Endothelial cell of umbilical vein (primary cell): ENCODE measurements around the gene CDH22. TPM values are rescaled to one million over a fixed set of nuclear protein-coding genes. Genes with fewer than 3 reads are reported as not detected.

Experiments
- BruUV-seq: library from RNA; stranded (reverse); fragments of 400-500 nt; replicated peaks from 2 replicates; lab custom pipeline; 2021; lab: Mats Ljungman, UMichigan
- CTCF ChIA-PET: fragments of 300-600, 350-600 bp; sonication (Branson Sonifier 250); formaldehyde crosslinking; loops from one replicate; lab custom pipeline; 2021; ENCODE audit warnings: antibody characterized with exemption, inconsistent platforms; lab: Charles Lee
- POLR2A ChIA-PET: fragments of 300-600, 350-600 bp; sonication (Branson Sonifier 250); formaldehyde crosslinking; loops from one replicate; lab custom pipeline; 2021; ENCODE audit warnings: antibody characterized with exemption, inconsistent platforms; lab: Charles Lee
- DNase-seq: peaks from one replicate; pipeline ENCODE4 v3.0.0-alpha.2; 2011; ENCODE audit warnings: low read depth, low spot score
- FAIRE-seq: peaks from 2 replicates; lab custom pipeline; 2011; peaks lifted over from hg19 to GRCh38; lab: Jason Lieb, UNC
- H2AFZ ChIP-seq: 2 replicates; pipeline ENCODE4 v1.6.0; 2012; ENCODE audit warnings: low read depth, low read length, control low read depth, inconsistent platforms
- H3K27ac ChIP-seq: 2 replicates; pipeline ENCODE4 v1.5.1; 2011; ENCODE audit warnings: low read depth, mild to moderate bottlenecking, control low read depth, low read length, moderate library complexity; ENCODE audit not compliant: insufficient read depth
- H3K27me3 ChIP-seq, 2 experiments: 2 replicates each; pipeline versions ENCODE4 v1.6.0 to v1.6.1; 2011; ENCODE audit warnings: low read length in 2 of 2, mixed read lengths in 1 of 2; ENCODE audit not compliant: control insufficient read depth in 2 of 2, insufficient read depth in 2 of 2
- H3K36me3 ChIP-seq, 2 experiments: 2 replicates in 1 of 2; 3 replicates in 1 of 2; pipeline ENCODE4 v1.5.1; 2011; ENCODE audit warnings: low read length in 2 of 2, mild to moderate bottlenecking in 1 of 2, moderate library complexity in 1 of 2; ENCODE audit not compliant: control insufficient read depth in 2 of 2, insufficient read depth in 2 of 2; ENCODE audit errors: extremely low read depth in 1 of 2
- H3K4me1 ChIP-seq: 3 replicates; pipeline ENCODE4 v1.5.1; 2011; ENCODE audit warnings: mild to moderate bottlenecking, low read length; ENCODE audit not compliant: control insufficient read depth, insufficient read depth; ENCODE audit errors: extremely low read depth
- H3K4me2 ChIP-seq: 2 replicates; pipeline ENCODE4 v1.6.1; 2011; ENCODE audit warnings: low read length, control low read depth, mixed read lengths; ENCODE audit not compliant: insufficient read depth
- H3K4me3 ChIP-seq, 3 experiments: fragments of 200-600 bp in 1 of 3; sonication (generic), shearing (Covaris generic) in 1 of 3; replicated peaks in 1 of 3; 2 replicates each; pipeline ENCODE4 v1.5.1; 2011 to 2016; ENCODE audit warnings: control low read depth in 3 of 3, low read length in 3 of 3, mild to moderate bottlenecking in 2 of 3, inconsistent platforms in 1 of 3, low read depth in 1 of 3, moderate library complexity in 1 of 3; ENCODE audit not compliant: insufficient read depth in 1 of 3
- H3K79me2 ChIP-seq: 2 replicates; pipeline ENCODE4 v1.6.0; 2012; ENCODE audit warnings: low read length, inconsistent platforms; ENCODE audit not compliant: control insufficient read depth, insufficient read depth
- H3K9ac ChIP-seq: replicated peaks from 2 replicates; pipeline ENCODE3; 2011; ENCODE audit warnings: low read length, control low read depth; ENCODE audit not compliant: insufficient read depth; ENCODE audit errors: extremely low read depth
- H3K9me1 ChIP-seq: replicated peaks from 3 replicates; pipeline ENCODE4 v1.6.0; 2011; ENCODE audit warnings: mild to moderate bottlenecking, low read length; ENCODE audit not compliant: control insufficient read depth, insufficient read depth; ENCODE audit errors: extremely low read depth
- H3K9me3 ChIP-seq: replicated peaks from 2 replicates; pipeline ENCODE4 v1.5.1; 2012; ENCODE audit warnings: low read length, inconsistent platforms; ENCODE audit not compliant: control insufficient read depth, insufficient read depth
- H4K20me1 ChIP-seq: replicated peaks from 2 replicates; pipeline ENCODE3; 2011; ENCODE audit warnings: mild to moderate bottlenecking, low read length; ENCODE audit not compliant: control insufficient read depth, insufficient read depth; ENCODE audit errors: extremely low read depth
- EZH2 ChIP-seq: IDR thresholded peaks from 2 replicates; pipeline ENCODE4 v1.6.1; 2012; ENCODE audit warnings: borderline replicate concordance, low read depth, mild to moderate bottlenecking, moderate library complexity, low read length, inconsistent platforms; ENCODE audit not compliant: severe bottlenecking
- FOS ChIP-seq: IDR thresholded peaks from 2 replicates; pipeline ENCODE4 v1.6.1; 2011; ENCODE audit warnings: mild to moderate bottlenecking, low read length, moderate library complexity, borderline replicate concordance; ENCODE audit not compliant: insufficient read depth
- GATA2 ChIP-seq: IDR thresholded peaks from 2 replicates; pipeline ENCODE4 v1.7.0; 2011; ENCODE audit warnings: low read depth, mild to moderate bottlenecking, moderate library complexity, mixed read lengths, low read length; ENCODE audit not compliant: insufficient read length, insufficient read depth
- JUN ChIP-seq: IDR thresholded peaks from 2 replicates; pipeline ENCODE4 v1.6.1; 2011; ENCODE audit warnings: borderline replicate concordance, low read depth; ENCODE audit not compliant: insufficient read length, insufficient read depth
- MYC ChIP-seq: IDR thresholded peaks from one replicate; pipeline ENCODE4 v1.6.1; 2011; ENCODE audit warnings: mild to moderate bottlenecking, low read depth, low read length
- POLR2A ChIP-seq: IDR thresholded peaks from 2 replicates; pipeline ENCODE4 v1.6.1; 2012; ENCODE audit warnings: low read depth, mild to moderate bottlenecking, control low read depth, low read length
- POLR2AphosphoS5 ChIP-seq: IDR thresholded peaks from 2 replicates; pipeline ENCODE4 v1.6.1; 2012; ENCODE audit warnings: low read depth, mild to moderate bottlenecking, control low read depth, low read length, moderate library complexity; ENCODE audit not compliant: insufficient read depth
- dilution Hi-C: fragments of 300-500 bp; cut with MboI; formaldehyde crosslinking; loops from one replicate; pipeline ENCODE4 v1.15.0; 2019; ENCODE audit warnings: low sequenced_read_pairs; ENCODE audit not compliant: extremely low pct_ligation_motif_present
- intact Hi-C: fragments of 100-400 bp; cut with micrococcal nuclease; formaldehyde crosslinking; loops from one replicate; pipeline ENCODE4 v1.10.0; 2022
- polyA plus RNA-seq, 4 experiments: library from polyadenylated mRNA; depleted of rRNA in 3 of 4; stranded (reverse) in 3 of 4; unstranded in 1 of 4; fragments of >200 nt; gene quantifications; 2 replicates each; pipeline versions ENCODE4 v1.2.1 to v1.2.3, GENCODE V29; 2011 to 2012; ENCODE audit warnings: missing spikeins in 1 of 4
- total RNA-seq: library from RNA; stranded (reverse); gene quantifications from 2 replicates; pipeline ENCODE4 v1.2.3, GENCODE V29; 2021
- TF ChIP-seq, protein P1 (sequence below), 2 donors: IDR thresholded peaks; 1 replicate in 1 of 2; 2 replicates in 1 of 2; pipeline ENCODE4 v1.5.1; 2011; ENCODE audit warnings: low read length in 2 of 2, mild to moderate bottlenecking in 2 of 2, moderate library complexity in 2 of 2, control low read depth in 1 of 2, inconsistent platforms in 1 of 2, low read depth in 1 of 2; ENCODE audit not compliant: insufficient read depth in 1 of 2; ENCODE audit errors: extremely low read depth in 1 of 2
- TF ChIP-seq, protein P2 (sequence below): IDR thresholded peaks from 2 replicates; pipeline ENCODE4 v1.6.1; 2011; ENCODE audit not compliant: insufficient read depth, insufficient read length

Gene CDH22
- total and polyA plus RNA-seq, 2 donors (not counting 3 experiments of a cell fraction or from before 2014, with no cell fraction given): not detected

DNA sequence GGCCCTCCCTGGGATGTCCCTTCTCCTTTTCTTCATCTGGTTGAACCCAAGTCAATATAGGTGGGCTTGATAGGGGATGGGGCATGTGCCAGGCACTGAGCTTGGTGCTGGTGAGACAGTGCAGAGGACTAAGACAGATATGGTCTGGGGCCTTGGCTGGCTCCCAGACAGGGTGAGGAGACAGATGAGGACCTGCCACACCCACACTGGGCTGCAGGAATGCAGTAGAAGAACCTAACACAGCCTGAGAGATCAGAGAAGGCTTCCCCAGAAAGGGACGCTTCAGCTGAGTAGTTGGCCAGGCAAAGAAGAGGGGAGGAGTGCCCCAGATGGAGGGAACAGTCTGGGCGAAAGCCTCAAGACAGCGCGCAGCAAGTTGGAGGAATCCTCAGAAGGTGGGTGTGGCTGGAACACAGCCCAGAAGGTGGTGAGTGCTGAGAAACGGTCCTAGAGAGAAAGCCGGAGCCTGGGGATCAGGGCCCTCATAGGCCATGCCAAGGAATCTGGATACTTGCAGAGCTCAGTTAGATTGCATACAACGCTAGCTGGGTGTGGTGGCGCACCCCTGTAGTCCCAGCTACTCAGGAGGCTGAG, 163.8 kb downstream of the CDH22 start:
- no peak overlapping the region for H3K9ac ChIP-seq
- H3K79me2 ChIP-seq: no peaks in the 10 kb centered on the region
- H3K27ac ChIP-seq: no peak overlapping the region
- CTCF ChIA-PET: interaction anchor here (1.1 to 1.4 kb wide), 3 partner anchors 9 to 13 kb away, joined by 3 to 5 read pairs (median 3); no protein-coding TSS in a partner anchor
- DNase-seq (no peak), FAIRE-seq (no peak)
- no peaks in the 10 kb centered on the region for H3K36me3 ChIP-seq
- peaks cover 3 to 8% of the 10 kb centered on the region in 2 experiments for H3K27me3 ChIP-seq
- H3K9me3 ChIP-seq: no peaks in the 10 kb centered on the region
- dilution Hi-C loops: no loop called here
- POLR2A ChIA-PET: no interaction called here
- no peak overlapping the region for H3K4me3 ChIP-seq
- intact Hi-C loops: no loop called here
- no peak for TF ChIP-seq GATA2
- no peak for TF ChIP-seq EZH2
- no peak for TF ChIP-seq MYC
- TF ChIP-seq FOS: no peak
- TF ChIP-seq POLR2A: no peak
- TF ChIP-seq JUN: no peak
- TF ChIP-seq, protein P1, sequence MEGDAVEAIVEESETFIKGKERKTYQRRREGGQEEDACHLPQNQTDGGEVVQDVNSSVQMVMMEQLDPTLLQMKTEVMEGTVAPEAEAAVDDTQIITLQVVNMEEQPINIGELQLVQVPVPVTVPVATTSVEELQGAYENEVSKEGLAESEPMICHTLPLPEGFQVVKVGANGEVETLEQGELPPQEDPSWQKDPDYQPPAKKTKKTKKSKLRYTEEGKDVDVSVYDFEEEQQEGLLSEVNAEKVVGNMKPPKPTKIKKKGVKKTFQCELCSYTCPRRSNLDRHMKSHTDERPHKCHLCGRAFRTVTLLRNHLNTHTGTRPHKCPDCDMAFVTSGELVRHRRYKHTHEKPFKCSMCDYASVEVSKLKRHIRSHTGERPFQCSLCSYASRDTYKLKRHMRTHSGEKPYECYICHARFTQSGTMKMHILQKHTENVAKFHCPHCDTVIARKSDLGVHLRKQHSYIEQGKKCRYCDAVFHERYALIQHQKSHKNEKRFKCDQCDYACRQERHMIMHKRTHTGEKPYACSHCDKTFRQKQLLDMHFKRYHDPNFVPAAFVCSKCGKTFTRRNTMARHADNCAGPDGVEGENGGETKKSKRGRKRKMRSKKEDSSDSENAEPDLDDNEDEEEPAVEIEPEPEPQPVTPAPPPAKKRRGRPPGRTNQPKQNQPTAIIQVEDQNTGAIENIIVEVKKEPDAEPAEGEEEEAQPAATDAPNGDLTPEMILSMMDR (IDR thresholded peaks at IDR 0.05; ENCODE audit: extremely low read depth in 1 of 2, insufficient read depth in 1 of 2, low read depth in 1 of 2, low read length in 2 of 2): no peak
- TF ChIP-seq, protein P2, sequence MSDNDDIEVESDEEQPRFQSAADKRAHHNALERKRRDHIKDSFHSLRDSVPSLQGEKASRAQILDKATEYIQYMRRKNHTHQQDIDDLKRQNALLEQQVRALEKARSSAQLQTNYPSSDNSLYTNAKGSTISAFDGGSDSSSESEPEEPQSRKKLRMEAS: no peak
- no peak for TF ChIP-seq POLR2AphosphoS5
- no TSS peak for BruUV-seq
- no peaks in the 10 kb centered on the region for H3K4me1 ChIP-seq
- no peaks in the 10 kb centered on the region for H3K9me1 ChIP-seq
- H2AFZ ChIP-seq: no peak overlapping the region
- no peak overlapping the region for H3K4me2 ChIP-seq
- no peaks in the 10 kb centered on the region for H4K20me1 ChIP-seq
